ENCODE measurements around the gene RHEBL1.

The RHEBL1 gene

DNA sequence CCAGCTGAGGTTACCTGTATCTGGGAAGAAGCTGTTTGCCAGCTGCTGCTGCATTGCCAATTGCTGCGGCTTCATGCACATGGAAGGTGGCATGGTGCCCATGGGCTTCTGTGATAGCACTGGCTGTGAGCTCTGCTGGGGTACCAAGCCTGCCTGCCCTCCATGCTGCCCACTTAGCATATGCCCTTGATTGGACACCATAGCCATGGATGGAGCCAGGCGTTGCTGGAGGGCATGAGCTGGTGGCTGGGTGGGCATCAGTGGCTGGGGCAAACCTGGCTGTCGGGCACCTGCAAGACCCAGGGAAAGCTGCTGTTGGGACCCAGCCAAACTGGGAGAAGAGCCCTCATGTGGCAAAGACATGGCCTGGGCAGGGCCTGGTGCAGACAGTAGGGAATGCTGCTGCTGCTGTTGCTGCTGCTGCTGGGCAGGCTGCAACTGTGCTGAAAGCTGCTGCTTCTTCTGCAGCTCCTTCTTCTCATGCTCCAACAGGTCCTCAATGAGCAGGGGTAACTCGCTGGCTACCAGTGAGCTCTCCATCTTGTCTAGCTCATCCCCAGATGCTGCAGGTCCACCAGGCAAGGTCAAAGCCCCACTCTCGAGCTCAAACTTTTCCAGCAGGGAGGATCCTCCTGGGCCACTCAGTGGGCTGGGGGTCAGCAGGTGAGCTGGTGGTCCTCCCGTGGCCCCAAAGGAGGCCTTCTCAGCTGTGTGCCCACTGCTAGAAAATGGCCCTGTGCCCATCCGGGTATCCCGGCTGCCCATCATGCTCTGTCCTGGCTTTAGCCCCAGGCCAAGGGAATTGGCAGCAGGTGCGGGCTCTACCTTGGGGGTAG is 32.5 kb downstream of the RHEBL1 start:
- DNase-seq (ENCODE audit: low read depth): no peak

DNA sequence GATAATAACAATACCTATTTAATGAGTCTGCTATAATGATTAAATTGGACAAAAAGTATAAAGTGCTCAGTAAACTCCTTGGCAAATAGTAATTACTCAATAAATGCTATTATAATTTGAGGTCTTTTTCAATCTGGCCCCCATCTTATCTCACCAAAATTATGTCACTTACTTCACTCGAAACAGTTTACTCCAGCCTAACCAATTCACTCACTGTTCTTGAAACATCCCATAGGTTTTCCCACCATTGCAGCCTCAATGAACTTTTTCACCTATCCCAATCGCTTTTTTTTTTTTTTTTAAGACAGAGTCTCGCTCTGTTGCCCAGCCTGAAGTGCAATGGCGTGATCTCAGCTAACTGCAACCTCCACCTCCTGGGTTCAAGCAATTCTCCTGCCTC is 33.8 kb downstream of the RHEBL1 start:
- DNase-seq (ENCODE audit: low read depth): no peak

- DNase-seq (ENCODE audit: low read depth): no peak
Observed at GRCh38 chr12:49034286-49034622, 35.5 kb downstream of the RHEBL1 start.

DNA sequence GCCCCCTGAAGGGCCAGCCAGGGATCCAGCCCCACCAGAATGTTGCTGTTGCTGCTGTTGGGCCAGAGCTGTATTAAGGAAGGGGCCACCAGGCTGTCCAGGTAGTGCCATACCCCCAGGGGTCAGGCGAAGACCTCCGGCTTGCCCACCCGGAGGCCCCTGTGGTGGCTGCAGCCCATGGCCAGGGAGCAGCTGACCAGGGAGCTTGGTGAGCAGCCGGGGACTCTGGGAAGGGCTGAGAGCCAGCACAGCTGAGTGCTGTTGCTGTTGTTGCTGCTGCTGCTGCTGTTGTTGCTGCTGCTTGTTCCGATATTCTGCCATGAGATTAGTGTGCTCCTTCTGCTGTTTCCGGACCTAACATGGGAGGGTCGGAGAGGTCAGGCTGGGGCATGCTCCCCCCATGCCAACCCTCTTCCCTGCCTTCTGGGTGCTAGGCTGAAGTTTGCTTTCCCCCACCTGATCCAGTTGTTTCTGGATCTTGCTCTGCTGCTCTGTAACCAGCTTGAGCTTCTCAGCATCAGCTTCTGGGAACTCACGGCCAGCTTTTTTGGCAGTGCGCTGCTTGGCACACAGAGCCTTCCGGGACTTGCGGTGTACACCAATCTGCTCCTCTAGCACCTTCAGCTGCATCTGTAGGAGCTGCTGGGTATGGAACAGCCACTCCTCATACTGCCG is 36.0 kb downstream of the RHEBL1 start:
- no peak for DNase-seq (ENCODE audit: low read depth)

DNA sequence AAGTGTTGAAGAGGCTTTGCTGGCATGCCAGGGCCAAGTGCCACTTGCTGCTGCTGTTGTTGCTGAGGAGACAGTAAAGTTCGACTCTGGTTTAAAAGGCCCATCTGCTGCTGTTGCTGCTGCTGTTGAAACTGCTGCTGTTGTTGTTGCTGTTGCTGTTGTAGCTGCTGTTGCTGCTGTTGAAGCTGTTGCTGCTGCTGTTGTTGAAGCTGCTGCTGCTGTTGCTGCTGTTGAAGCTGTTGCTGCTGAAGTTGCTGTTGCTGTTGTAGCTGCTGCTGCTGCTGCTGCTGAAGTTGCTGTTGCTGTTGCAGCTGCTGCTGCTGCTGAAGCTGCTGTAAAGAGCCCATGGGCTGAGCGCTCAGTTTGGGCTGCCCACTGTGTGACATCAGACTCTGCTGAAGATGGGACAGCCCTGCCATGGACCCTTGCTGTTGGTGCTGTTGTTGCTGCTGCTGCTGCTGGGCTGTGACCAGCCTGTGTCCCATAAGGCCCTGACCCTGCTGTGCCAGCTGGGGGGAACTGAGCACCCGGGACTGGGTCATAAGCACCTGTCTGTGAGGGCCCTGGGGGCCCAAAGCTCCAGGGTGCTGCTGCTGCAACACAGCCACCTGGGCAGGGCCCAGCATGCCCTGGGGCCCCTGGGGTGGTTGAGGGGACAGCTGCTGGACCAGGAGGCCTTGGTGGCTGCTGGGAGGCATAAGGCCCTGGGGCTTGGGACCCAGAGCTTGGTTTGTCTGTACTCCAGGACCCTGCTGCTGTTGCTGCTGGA is 36.9 kb downstream of the RHEBL1 start:
- no peak for DNase-seq (ENCODE audit: low read depth)

GRCh38 chr12:49032276-49032675 is 37.5 kb downstream of the RHEBL1 start:
- DNase-seq (ENCODE audit: low read depth): no peak

DNA sequence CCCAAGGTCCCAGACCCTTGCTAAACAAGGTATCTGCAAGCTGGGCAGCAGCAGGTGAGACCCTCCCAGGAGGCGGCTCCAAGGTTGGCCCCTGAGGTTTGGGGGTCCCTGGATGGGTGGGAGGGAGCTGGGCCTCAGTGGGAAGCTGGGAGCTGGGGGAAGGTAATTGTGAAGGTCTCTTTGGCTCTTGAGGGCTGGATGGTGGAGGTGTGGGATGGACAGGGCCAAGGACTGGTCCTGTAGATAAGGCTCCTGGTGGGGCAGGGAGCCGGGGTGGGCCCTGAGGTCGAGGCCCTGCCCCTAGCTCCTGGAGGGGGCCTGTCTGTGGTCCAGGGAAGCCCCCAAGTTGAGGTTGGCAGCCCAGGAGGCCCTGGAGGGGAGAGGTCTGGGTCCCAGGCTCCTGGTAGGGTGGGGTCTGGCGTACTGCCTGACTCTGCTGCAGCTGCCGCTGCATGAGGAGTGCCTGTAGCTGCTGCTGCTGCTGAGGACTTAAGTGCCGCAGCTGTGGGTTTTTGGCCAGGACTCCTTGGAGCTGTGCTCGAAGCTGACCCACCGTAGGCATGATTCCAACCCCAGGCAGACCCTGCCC is 38.1 kb downstream of the RHEBL1 start:
- DNase-seq (ENCODE audit: low read depth): no peak

- no peak for DNase-seq (ENCODE audit: low read depth)
Observed at GRCh38 chr12:49030714-49031572, 38.8 kb downstream of the RHEBL1 start.

GRCh38 chr12:49030119-49030518 is 39.7 kb downstream of the RHEBL1 start:
- DNase-seq (ENCODE audit: low read depth): no peak

- no peak for DNase-seq (ENCODE audit: low read depth)
Observed at GRCh38 chr12:49028666-49029275, 41.0 kb downstream of the RHEBL1 start.

- DNase-seq (ENCODE audit: low read depth): no peak
Observed at GRCh38 chr12:49027846-49028555, 41.8 kb downstream of the RHEBL1 start.

- no peak for DNase-seq (ENCODE audit: low read depth)
Observed at GRCh38 chr12:49026678-49027480, 42.9 kb downstream of the RHEBL1 start.

GRCh38 chr12:49026101-49026500 is 43.7 kb downstream of the RHEBL1 start:
- DNase-seq (ENCODE audit: low read depth): no peak

GRCh38 chr12:49025463-49025862 is 44.3 kb downstream of the RHEBL1 start:
- no peak for DNase-seq (ENCODE audit: low read depth)

DNA sequence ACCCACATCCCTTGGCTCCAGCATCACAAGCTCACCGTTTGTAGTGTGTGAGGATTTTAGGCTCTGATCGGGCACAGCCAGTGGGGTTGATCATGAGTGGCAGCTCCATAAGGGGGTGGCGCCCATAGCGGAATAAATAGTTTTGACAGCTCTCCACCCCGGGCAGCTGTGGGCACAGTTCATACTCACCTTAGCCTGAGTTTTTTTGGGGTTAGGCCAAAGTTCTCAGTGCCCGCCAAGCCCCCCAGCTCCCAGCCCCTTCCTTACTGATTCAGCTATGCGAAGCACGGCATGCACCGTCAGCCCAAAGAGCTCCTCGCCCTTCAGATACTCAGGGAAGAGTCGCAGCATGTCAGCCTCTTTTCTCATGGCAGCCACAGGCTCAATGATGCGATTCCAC is 45.2 kb downstream of the RHEBL1 start:
- no peak for DNase-seq (ENCODE audit: low read depth)

- DNase-seq (ENCODE audit: low read depth): no peak
Observed at GRCh38 chr12:49023812-49024211, 46.0 kb downstream of the RHEBL1 start.

DNA sequence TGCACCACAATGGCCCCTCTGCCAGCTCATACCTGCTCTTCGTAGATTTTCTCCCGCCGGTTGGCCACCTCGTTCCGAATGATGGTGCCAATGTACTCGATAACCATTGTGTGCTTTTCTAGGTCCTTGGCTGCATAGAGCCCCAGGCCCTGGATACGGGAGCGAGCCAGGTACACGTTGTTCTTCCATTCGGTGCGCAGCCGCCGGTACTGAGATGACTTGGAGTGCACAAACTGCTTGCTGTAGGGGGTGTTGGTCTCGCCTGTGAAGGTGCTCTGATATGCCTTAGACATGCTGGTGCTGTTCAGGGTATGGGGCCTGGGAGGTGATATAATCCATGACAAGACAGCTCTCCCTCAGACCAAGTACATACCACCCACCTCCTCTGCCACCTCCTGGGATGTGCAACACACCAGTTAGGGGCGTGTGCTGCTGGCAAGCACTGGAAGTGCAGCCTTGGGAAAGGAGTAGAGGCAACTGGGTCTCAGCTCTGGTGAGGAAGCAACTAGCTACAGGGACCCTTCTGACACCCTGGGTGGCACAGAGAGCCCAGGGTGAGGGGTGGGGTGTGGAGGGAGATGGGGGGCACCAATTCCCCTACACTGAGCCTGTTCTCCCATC is 47.1 kb downstream of the RHEBL1 start:
- DNase-seq (ENCODE audit: low read depth): no peak

GRCh38 chr12:49021292-49021915 is 48.4 kb downstream of the RHEBL1 start:
- no peak for DNase-seq (ENCODE audit: low read depth)

DNA sequence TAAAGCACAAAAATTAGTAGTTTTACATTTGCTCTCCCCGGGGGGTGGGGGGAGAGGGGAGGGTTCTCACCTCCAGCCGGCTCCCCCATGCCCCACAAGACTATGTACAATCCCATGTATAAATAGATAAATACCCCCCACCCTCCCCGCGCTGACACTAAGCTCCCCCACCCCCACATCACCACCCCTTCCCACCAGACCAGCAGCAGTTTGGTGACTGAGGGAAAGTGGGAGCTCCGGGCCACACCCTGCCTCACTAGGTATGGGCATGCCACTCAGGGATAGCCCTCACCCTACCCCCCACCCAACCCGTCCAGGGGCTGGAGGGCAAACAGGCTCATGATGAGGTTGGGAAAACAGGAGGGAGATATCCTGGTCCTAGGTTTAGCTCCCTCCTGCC is 49.3 kb downstream of the RHEBL1 start:
- DNase-seq (ENCODE audit: low read depth): no peak
